Measurements from ENCODE around the gene VPS45.
"Not testable (repeated sequence)": the region's sequence is repeated elsewhere in the genome, so short reads cannot be mapped to it uniquely, and the experiment has no call there.

DNA sequence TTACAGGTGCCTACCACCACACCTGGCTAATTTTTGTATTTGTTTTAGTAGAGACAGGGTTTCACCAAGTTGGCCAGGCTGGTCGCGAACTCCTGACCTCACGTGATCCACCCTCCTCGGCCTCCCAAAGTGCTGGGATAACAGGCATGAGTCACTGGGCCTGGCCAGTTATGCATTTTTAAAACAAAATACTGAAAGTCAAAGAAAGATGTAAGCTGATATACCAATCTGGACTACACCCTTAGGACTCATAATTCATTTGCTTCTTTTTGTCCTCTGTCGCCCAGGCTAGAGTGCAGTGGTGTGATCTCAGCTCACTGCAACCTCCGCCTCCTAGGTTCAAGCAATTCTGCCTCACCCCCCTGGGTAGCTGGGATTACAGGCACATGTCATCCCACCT is 67.8 kb downstream of the VPS45 start:
- TF ChIP-seq EZH2 (IDR thresholded peaks at IDR 0.05; ENCODE audit: low read length, unreplicated experiment); EZH2phosphoT487 (IDR thresholded peaks at IDR 0.05; ENCODE audit: borderline replicate concordance, low read length): not testable (repeated sequence)
- TF ChIP-seq, protein P1, sequence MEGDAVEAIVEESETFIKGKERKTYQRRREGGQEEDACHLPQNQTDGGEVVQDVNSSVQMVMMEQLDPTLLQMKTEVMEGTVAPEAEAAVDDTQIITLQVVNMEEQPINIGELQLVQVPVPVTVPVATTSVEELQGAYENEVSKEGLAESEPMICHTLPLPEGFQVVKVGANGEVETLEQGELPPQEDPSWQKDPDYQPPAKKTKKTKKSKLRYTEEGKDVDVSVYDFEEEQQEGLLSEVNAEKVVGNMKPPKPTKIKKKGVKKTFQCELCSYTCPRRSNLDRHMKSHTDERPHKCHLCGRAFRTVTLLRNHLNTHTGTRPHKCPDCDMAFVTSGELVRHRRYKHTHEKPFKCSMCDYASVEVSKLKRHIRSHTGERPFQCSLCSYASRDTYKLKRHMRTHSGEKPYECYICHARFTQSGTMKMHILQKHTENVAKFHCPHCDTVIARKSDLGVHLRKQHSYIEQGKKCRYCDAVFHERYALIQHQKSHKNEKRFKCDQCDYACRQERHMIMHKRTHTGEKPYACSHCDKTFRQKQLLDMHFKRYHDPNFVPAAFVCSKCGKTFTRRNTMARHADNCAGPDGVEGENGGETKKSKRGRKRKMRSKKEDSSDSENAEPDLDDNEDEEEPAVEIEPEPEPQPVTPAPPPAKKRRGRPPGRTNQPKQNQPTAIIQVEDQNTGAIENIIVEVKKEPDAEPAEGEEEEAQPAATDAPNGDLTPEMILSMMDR (conservative IDR thresholded peaks at IDR 0.05; ENCODE audit: low read depth, low read length) = not testable (repeated sequence)

Data from PC-3 (cell line).